Measurements from ENCODE around the gene LTBP3. TPM values are rescaled to one million over a fixed set of nuclear protein-coding genes. Genes with fewer than 3 reads are reported as not detected.

LTBP3 gene
- total and polyA plus RNA-seq, 9 of the 15 experiments (the other 6 are each of a cell fraction or from before 2014, with no cell fraction given), result 0.06 to 20.5 (median 4.8) TPM

- TF ChIP-seq CHD4 (IDR thresholded peaks at IDR 0.05; ENCODE audit: insufficient read depth, insufficient replicate concordance, low read depth, low read length, poor library complexity, severe bottlenecking) (no peak), HDAC3 (IDR thresholded peaks at IDR 0.05; ENCODE audit: borderline replicate concordance, partially characterized antibody) (peak; percentile 54), ZNF311 (CRISPR knock-in tag; IDR thresholded peaks at IDR 0.05) (no peak), ZNF175 (CRISPR knock-in tag; IDR thresholded peaks at IDR 0.05; ENCODE audit: low read depth) (no peak), KLF1 (tag; IDR thresholded peaks at IDR 0.05) (no peak), MYNN (IDR thresholded peaks at IDR 0.05) (no peak), MYNN (CRISPR knock-in tag; IDR thresholded peaks at IDR 0.05) (no peak), DMBX1 (CRISPR knock-in tag; IDR thresholded peaks at IDR 0.05; ENCODE audit: borderline replicate concordance) (no peak), ZBTB7A (IDR thresholded peaks at IDR 0.05; ENCODE audit: borderline replicate concordance, control insufficient read depth, low read depth, low read length) (no peak), SOX6 (IDR thresholded peaks at IDR 0.05) (no peak), GABPA (tag; conservative IDR thresholded peaks at IDR 0.05; ENCODE audit: low read depth) (no peak), SREBF1 (IDR thresholded peaks at IDR 0.05; ENCODE audit: borderline replicate concordance, low read depth, low read length) (no peak), SPI1 (IDR thresholded peaks at IDR 0.05; ENCODE audit: borderline replicate concordance, low read depth, low read length) (no peak), MXI1 (IDR thresholded peaks at IDR 0.05; ENCODE audit: low read depth, low read length) (peak; percentile 63; the same call in 1 of the 2 replicates), RBFOX2 (IDR thresholded peaks at IDR 0.05; ENCODE audit: low read depth, low read length) (peak; percentile 70), ZSCAN32 (CRISPR knock-in tag; IDR thresholded peaks at IDR 0.05) (peak; percentile 68), NFIC (IDR thresholded peaks at IDR 0.05) (no peak; the same call in 1 of the 2 replicates), CREB3 (tag; conservative IDR thresholded peaks at IDR 0.05; ENCODE audit: low read depth) (no peak), ZNF699 (CRISPR knock-in tag; IDR thresholded peaks at IDR 0.05; ENCODE audit: insufficient replicate concordance) (no peak), ZBED1 (IDR thresholded peaks at IDR 0.05) (peak; percentile 93), SRSF7 (optimal IDR thresholded peaks at IDR 0.05; ENCODE audit: low read depth, low read length) (no peak), ZNF174 (CRISPR knock-in tag; IDR thresholded peaks at IDR 0.05) (no peak), DDX20 (tag; IDR thresholded peaks at IDR 0.05; ENCODE audit: low read depth) (no peak), LEF1 (IDR thresholded peaks at IDR 0.05) (0 out of 2 replicates have a peak, but pooled peaks have one; percentile 38), CREBBP (IDR thresholded peaks at IDR 0.05; ENCODE audit: low read depth, low read length) (no peak), TGIF2 (CRISPR knock-in tag; IDR thresholded peaks at IDR 0.05) (no peak), ETV1 (tag; conservative IDR thresholded peaks at IDR 0.05; ENCODE audit: low read depth) (no peak), HNRNPH1 (optimal IDR thresholded peaks at IDR 0.05; ENCODE audit: low read depth, low read length) (peak; percentile 55), ZNF316 (IDR thresholded peaks at IDR 0.05) (no peak), DACH1 (IDR thresholded peaks at IDR 0.05; ENCODE audit: partially characterized antibody) (no peak), KLF13 (tag; IDR thresholded peaks at IDR 0.05; ENCODE audit: borderline replicate concordance, low read depth) (0 out of 2 replicates have a peak, but pooled peaks have one; percentile 10)
Observed at GRCh38 chr11:65503949-65504673, 54.0 kb downstream of the LTBP3 start (continued).
